ENCODE measurements around the gene BPIFB3.

Gene BPIFB3

GRCh38 chr20:33065785-33066184 is 12.1 kb downstream of the BPIFB3 start:
- no peak for DNase-seq

- DNase-seq: no peak
Observed at GRCh38 chr20:33067806-33068205, 14.1 kb downstream of the BPIFB3 start.

GRCh38 chr20:33068251-33068939 is 14.7 kb downstream of the BPIFB3 start:
- no peak for DNase-seq

- no peak for DNase-seq
Observed at GRCh38 chr20:33069673-33070072, 16.0 kb downstream of the BPIFB3 start.

- no peak for DNase-seq
Observed at GRCh38 chr20:33070111-33071053, 16.7 kb downstream of the BPIFB3 start.

GRCh38 chr20:33071198-33071597 is 17.5 kb downstream of the BPIFB3 start:
- DNase-seq: no peak

- no peak for DNase-seq
Observed at GRCh38 chr20:33072362-33072761, 18.7 kb downstream of the BPIFB3 start.

- DNase-seq: no peak
Observed at GRCh38 chr20:33072813-33073212, 19.1 kb downstream of the BPIFB3 start.

GRCh38 chr20:33074675-33075074 is 21.0 kb downstream of the BPIFB3 start:
- no peak for DNase-seq

- DNase-seq: no peak
Observed at GRCh38 chr20:33075281-33075680, 21.6 kb downstream of the BPIFB3 start.

- DNase-seq: peak; percentile 15
Observed at GRCh38 chr20:33076662-33077372, 23.1 kb downstream of the BPIFB3 start.

- DNase-seq: no peak
Observed at GRCh38 chr20:33079259-33079658, 25.6 kb downstream of the BPIFB3 start, which contains the start of gene BPIFB4. BPIFB4 (plus strand) TSS chr20:33079643; CDS start chr20:33081527, 1,884 bp downstream.

GRCh38 chr20:33081411-33082154 is 27.9 kb downstream of the BPIFB3 start:
- DNase-seq: no peak

GRCh38 chr20:33082546-33082945 is 28.8 kb downstream of the BPIFB3 start:
- DNase-seq: no peak

GRCh38 chr20:33083544-33084340 is 30.0 kb downstream of the BPIFB3 start:
- no peak for DNase-seq

- no peak for DNase-seq
Observed at GRCh38 chr20:33084722-33085121, 31.0 kb downstream of the BPIFB3 start.

GRCh38 chr20:33086052-33086722 is 32.5 kb downstream of the BPIFB3 start:
- no peak for DNase-seq

- DNase-seq: no peak
Observed at GRCh38 chr20:33091147-33091546, 37.4 kb downstream of the BPIFB3 start.

- DNase-seq: no peak
Observed at GRCh38 chr20:33091693-33092092, 38.0 kb downstream of the BPIFB3 start.

GRCh38 chr20:33092361-33092760 is 38.7 kb downstream of the BPIFB3 start:
- DNase-seq: no peak

GRCh38 chr20:33093074-33093473 is 39.4 kb downstream of the BPIFB3 start:
- no peak for DNase-seq

All from activated CD4-positive, alpha-beta T cell treated with anti-CD3 and anti-CD28 coated beads, Interleukin-2, Interleukin-6, amounts not matched to agents 100 ng/mL and 50 ng/mL, durations not matched to agents 16 hours and 8 hours (primary cell).